ENCODE results near the gene LRRC2. TPM values are rescaled to one million over a fixed set of nuclear protein-coding genes. Genes with fewer than 3 reads are reported as not detected.
"Not testable (repeated sequence)": the region's sequence is repeated elsewhere in the genome, so short reads cannot be mapped to it uniquely, and the experiment has no call there.

LRRC2 gene
- polyA plus RNA-seq, 6 donors from 2014 or later = not detected

DNA sequence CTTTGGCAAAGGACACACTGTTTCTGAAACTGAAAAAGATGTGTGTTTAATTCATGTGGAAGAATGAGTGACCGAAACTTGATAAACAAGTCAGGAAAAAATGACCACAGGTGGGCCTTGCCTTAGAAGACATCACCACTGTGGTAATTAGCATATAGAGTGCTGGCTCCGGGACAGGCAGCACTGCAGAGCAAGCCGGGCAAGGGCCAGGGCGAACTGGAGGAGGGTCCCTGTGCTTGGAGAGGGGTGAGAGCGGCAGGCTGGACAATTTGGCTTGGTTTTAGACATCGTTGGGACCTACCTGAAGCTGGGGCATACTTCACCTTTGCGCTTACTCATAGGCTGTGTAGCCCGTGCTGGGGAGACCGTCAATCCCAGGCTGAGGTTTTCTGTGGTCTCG, 60.1 kb downstream of the LRRC2 start:
- Mint-ChIP-seq H3K27ac (no peak overlapping the region), H3K27me3 (peaks cover 0 to 8% (median 0%) of the 10 kb centered on the region in 3 donors), H3K9me3 (peaks cover 3 to 14% (median 10%) of the 10 kb centered on the region in 7 donors), H3K4me3 (no peak overlapping the region), H3K4me1 (peaks cover 17 to 29% (median 29%) of the 10 kb centered on the region in 3 donors), H3K36me3 (peaks cover 0 to 17% of the 10 kb centered on the region in 2 donors)
- no peak for ATAC-seq (ENCODE audit: low read depth in 2 of 2)
- no peak for DNase-seq

DNA sequence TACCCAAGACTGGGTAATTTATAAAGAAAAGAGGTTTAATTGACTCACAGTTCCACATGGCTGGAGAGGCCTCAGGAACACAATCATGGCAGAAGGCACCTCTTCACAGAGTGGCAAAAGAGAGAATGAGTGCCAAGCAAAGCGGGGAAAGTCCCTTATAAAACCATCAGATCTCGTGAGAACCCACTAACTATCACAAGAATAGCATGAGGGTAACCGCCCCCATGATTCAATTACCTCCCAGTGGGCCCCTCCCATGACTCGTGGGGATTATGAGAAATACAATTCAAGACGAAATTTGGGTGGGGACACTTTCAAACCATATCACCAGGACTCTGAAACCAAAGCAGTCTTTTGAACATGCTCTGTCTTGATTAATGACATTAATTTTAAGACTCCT, 61.3 kb downstream of the LRRC2 start:
- peaks cover 25 to 40% (median 33%) of the 10 kb centered on the region in 3 donors for H3K4me1 Mint-ChIP-seq
- H3K9me3 Mint-ChIP-seq = peaks cover 3 to 14% (median 10%) of the 10 kb centered on the region in 7 donors
- H3K27me3 Mint-ChIP-seq = peaks cover 0 to 8% (median under 1%) of the 10 kb centered on the region in 3 donors
- peak overlapping the region in 1 of 6 donors; percentile 28 for H3K27ac Mint-ChIP-seq
- ATAC-seq (ENCODE audit: low read depth in 2 of 2) = peak; percentile 61 to 65
- no peak overlapping the region for H3K4me3 Mint-ChIP-seq
- DNase-seq = peak; percentile 23
- H3K36me3 Mint-ChIP-seq = peaks cover 0 to 17% of the 10 kb centered on the region in 2 donors

DNA sequence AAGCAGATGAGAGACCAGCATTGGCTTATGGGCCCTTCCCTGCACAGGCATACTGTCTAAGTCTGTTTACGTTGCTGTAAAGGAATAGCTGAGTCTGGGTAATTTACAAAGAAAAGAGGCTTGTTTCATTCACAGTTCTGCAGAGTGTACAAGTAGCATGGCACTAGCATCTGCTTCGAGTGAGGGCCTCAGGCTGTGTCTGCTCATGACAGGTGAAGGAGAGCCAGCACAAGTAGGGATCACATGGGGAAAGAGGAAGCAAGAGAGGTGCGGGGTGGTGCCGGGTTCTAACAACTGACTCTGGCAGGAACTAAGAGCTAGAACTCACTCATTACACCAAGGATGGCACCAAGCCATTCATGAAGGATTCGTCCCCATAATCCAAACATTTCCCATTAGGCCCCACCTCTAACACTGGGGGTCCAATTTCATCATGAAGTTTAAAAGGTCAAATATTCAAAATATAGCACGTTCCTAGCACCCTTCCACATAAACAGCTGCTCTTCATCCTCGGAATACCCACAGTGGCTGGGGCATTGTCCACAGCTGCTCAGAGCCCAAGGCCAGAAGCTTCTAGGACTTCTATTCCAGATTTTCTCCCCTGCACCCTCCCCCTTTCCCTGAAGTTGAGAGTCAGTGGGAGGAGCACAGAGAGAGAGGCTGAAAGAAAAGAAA, 62.8 kb downstream of the LRRC2 start:
- Mint-ChIP-seq H3K27me3 (peaks cover 8 to 11% (median 10%) of the 10 kb centered on the region in 3 donors), H3K36me3 (peaks cover 0 to 17% of the 10 kb centered on the region in 2 donors), H3K9me3 (peaks cover 3 to 14% (median 10%) of the 10 kb centered on the region in 7 donors), H3K4me3 (peak overlapping the region in 1 of 8 donors; percentile 54), H3K27ac (peak overlapping the region in 2 of 6 donors; percentile 26 to 41), H3K4me1 (peaks cover 25 to 44% (median 33%) of the 10 kb centered on the region in 3 donors)
- ATAC-seq (ENCODE audit: low read depth in 2 of 2) (no peak), DNase-seq (no peak)

DNA sequence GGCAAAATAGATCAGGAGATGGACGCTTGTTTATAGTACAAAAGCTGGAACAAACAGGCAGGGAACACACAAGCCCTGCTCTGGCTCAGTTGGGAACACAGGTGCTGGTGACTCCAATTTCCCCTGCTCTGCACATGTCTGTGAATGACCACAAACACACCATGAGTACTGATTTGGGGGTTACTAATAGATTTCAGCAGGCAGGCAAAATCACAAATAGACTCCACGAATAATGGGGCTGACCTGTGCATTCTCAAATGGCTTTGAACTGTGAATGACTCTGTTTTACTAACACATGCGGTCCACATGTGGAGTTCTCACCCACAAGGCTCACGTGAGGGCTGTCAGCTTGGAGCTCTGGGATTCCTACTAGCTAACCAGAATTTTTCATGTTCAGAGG, 64.4 kb downstream of the LRRC2 start:
- no peak for ATAC-seq (ENCODE audit: low read depth in 2 of 2)
- H3K4me1 Mint-ChIP-seq = peaks cover 25 to 57% (median 44%) of the 10 kb centered on the region in 3 donors

DNA sequence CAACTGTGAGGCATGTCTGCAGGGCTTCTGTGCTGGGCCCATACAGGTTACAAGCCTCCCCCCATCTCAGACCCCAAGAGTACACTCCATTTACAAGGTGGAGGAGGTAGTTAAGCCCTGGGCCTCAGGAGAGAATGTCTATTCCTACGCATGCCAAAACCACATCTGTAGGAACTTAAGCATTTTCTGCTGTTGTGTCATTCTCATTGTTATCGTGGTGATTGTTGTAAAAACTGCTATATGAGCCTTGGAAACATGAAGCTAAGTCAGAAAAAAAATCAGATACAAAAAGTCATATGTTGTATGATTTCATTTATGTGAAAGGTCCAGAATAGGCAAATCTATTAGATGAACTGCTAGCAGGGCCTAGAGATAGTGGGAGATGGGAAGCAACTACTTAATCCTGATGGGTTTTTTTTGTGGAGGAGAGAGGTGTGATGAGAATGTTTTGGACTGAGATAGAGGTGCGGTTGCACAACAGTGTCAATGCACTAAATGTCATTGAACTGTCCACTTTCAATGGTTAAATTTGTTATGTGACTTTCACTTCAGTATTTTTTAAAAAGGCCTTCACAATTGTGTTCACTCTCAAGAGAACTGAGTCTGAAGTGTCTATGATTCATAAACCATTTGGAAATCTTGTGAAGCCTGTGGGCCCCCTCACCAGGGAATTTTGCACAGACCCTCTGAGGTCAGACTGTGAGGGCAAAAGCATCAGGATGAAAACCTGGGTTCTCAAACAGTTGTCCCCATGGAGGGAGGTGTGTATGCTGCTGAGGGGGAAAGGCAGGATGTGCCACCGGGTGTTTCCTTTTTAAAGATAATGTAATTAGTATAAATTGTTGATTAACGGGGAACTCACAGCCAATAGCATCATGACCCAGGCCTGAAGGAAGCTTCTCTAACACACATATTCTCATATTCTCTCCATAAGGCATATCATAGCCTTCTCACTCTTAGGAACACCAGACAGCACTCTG, 65.2 kb downstream of the LRRC2 start:
- Mint-ChIP-seq H3K4me3 (peak overlapping the region in 2 of 8 donors; percentile 9 to 39), H3K27me3 (peaks cover 10 to 24% (median 18%) of the 10 kb centered on the region in 3 donors), H3K9me3 (peaks cover 3 to 14% (median 10%) of the 10 kb centered on the region in 7 donors), H3K4me1 (peaks cover 25 to 60% (median 41%) of the 10 kb centered on the region in 3 donors), H3K36me3 (peaks cover 0 to 17% of the 10 kb centered on the region in 2 donors), H3K27ac (peak overlapping the region in 1 of 6 donors; percentile 3)
- peak; percentile 28 to 40 for ATAC-seq (ENCODE audit: low read depth in 2 of 2)
- DNase-seq = no peak

More for the DNA sequence above, 64.4 kb downstream of the LRRC2 start:
- Mint-ChIP-seq H3K4me3 (peak overlapping the region in 1 of 8 donors; percentile 39), H3K27ac (peak overlapping the region in 1 of 6 donors; percentile 10), H3K27me3 (peaks cover 9 to 24% (median 16%) of the 10 kb centered on the region in 3 donors), H3K36me3 (peaks cover 0 to 17% of the 10 kb centered on the region in 2 donors), H3K9me3 (peaks cover 3 to 14% (median 10%) of the 10 kb centered on the region in 7 donors)
- no peak for DNase-seq

DNA sequence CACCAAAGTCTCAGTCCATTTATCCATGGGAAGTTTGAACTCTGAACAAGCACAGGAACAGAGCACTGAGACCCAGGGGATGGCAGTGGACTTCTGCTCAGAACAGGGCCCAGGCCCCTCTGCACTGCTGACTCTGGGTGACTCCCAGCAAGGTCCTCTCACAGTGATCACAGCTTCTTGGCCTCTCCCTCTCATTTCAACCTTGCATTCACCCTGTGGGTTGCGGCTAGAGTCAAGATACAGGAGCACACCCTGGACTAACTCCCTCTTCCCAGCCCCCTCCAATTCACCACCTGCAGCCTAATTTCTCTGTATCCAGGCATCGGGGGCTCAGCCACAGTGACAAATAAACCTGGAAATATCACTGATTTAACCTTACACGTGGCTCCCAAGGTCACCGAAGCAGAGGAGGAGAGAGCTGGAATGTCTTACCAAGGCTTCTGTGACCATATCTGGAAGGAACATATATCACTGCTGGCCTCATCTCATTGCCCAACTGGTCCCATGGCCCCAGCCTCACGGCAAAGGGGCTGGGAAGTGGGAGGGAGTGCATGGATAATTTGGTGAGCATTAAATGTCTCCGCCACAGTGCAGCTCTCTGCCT, 67.1 kb downstream of the LRRC2 start:
- Mint-ChIP-seq H3K27ac (no peak overlapping the region), H3K9me3 (peaks cover 0 to 7% (median 3%) of the 10 kb centered on the region in 7 donors), H3K4me1 (peaks cover 25 to 49% (median 35%) of the 10 kb centered on the region in 3 donors), H3K36me3 (peaks cover 0 to 7% of the 10 kb centered on the region in 2 donors), H3K27me3 (peaks cover 10 to 24% (median 18%) of the 10 kb centered on the region in 3 donors), H3K4me3 (no peak overlapping the region)
- ATAC-seq (ENCODE audit: low read depth in 2 of 2) (no peak), DNase-seq (no peak)

DNA sequence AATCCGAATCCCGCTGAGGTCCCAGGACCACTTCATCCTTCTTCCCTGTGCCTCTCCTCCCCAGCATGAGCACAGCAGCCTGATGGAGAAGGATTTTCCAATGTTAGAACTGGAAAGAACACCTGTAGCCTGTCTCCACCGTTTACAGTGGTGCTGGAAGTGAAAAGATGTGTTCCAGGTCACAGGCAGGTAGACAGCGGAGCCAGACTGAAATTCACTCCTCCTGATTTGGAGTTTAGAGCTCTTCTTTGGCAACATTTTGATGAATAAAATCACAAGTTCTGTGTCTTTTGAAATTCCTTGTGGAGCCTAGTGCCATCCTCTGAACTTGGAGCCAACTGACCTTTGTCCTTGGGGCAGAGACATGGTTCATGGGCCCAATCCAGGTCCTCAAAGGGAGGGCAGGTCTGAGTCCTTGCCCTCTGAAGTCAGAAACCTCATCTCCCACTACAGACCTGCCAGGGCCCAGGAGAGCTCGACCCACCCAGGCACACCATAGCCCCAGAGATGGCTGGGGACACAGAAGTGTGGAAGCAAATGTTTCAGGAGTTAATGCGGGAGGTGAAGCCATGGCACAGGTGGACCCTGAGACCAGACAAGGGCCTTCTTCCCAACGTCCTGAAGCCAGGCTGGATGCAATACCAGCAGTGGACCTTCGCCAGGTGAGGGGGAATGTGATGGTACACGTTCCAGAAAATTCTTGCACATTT, 68.4 kb downstream of the LRRC2 start, which contains the start of gene RTP3:
Gene RTP3 (plus strand): TSS at position 421 of the 710 bp plus-strand sequence. CDS start 87 bp downstream, at position 508.
- Mint-ChIP-seq H3K27ac (peak within 1 kb of the TSS in 2 of 6 donors; percentile 33 to 35), H3K4me3 (peak within 1 kb of the TSS in 2 of 8 donors; percentile 29 to 56), H3K27me3 (peaks cover 10 to 24% (median 18%) of the 10 kb centered on the region in 3 donors), H3K4me1 (peaks cover 17 to 40% (median 23%) of the 10 kb centered on the region in 3 donors), H3K36me3 (no peaks in the 10 kb centered on the region), H3K9me3 (no peaks in the 10 kb centered on the region)
- DNase-seq (no peak), ATAC-seq (ENCODE audit: low read depth in 2 of 2) (no peak)

DNA sequence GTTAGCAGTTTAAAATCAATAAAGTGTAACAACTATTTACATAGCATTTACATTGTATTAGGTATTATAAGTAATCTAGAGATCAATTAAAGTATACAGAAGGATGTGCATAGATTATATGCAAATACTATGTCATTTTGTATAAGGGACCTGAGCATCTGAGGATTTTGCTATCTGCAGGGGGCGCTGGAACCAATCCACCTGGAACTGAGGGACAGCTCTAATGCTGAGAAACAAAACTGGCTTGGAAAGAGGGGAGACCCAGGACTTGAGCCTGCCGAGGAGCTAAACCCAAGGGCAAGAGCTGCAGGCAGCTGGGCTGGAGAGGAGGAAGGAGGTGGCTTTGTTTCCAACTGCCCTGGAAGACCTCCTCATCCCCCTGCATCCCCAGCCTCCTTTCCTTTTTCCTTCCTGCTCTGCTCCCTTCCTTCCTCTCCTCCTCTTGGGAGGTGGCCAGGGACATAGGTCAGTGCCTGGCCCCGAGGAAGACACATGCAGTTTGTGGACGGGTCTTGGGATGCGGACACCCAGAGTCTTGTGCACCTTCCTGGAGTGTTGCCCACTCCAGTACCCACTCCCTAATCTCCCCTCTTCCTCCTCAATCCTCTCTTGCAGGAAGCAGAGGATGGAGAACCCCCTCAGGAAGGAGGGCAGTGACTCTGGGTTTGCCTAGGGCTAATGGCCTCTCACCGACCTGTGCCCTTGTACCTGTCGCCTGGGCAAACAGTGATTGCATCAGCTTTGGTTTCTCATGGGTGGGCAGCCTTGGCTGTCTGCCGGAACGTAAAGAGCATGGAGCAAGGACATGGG, 69.2 kb downstream of the LRRC2 start:
- H3K36me3 Mint-ChIP-seq = no peaks in the 10 kb centered on the region
- H3K4me1 Mint-ChIP-seq = peaks cover 17 to 40% (median 22%) of the 10 kb centered on the region in 3 donors
- H3K27me3 Mint-ChIP-seq = peaks cover 13 to 24% (median 18%) of the 10 kb centered on the region in 3 donors
- no peaks in the 10 kb centered on the region for H3K9me3 Mint-ChIP-seq
- H3K4me3 Mint-ChIP-seq = peak overlapping the region in 2 of 8 donors; percentile 29 to 56
- peak overlapping the region in 1 of 6 donors; percentile 33 for H3K27ac Mint-ChIP-seq
- DNase-seq (peak; percentile 19), ATAC-seq (ENCODE audit: low read depth in 2 of 2) (peak; percentile 65 to 69)

DNA sequence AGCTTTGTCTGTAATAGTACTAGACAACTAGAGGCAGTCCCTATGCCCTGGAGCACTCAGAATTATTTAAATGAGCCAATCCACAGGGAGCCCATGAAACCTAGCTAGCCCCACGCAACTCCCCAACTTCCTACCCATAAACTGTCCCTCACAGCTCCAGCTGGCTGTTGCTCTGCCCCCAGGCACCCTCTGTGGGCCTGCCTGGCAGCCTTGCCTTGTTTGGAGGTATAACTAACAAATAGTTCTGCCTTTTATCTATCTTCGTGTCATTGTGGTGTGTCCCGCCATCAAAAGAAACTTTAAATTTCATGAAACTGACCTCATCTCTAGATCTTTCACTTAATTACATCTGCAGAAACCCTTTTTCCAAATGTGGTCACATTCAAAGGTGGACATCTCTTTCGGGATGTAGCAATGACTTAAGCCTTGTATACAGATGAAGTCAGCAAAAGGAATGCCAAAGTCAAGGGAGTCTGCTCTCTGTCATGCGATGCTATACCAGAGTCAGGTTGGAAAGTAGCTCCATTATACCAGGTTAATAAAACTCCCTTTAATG, 70.1 kb downstream of the LRRC2 start:
- Mint-ChIP-seq H3K9me3 (no peaks in the 10 kb centered on the region), H3K4me1 (peaks cover 9 to 31% (median 17%) of the 10 kb centered on the region in 3 donors), H3K27ac (peak overlapping the region in 1 of 6 donors; percentile 82), H3K27me3 (peaks cover 13 to 25% (median 24%) of the 10 kb centered on the region in 3 donors), H3K36me3 (no peaks in the 10 kb centered on the region), H3K4me3 (no peak overlapping the region)
- no peak for ATAC-seq (ENCODE audit: low read depth in 2 of 2)
- no peak for DNase-seq

DNA sequence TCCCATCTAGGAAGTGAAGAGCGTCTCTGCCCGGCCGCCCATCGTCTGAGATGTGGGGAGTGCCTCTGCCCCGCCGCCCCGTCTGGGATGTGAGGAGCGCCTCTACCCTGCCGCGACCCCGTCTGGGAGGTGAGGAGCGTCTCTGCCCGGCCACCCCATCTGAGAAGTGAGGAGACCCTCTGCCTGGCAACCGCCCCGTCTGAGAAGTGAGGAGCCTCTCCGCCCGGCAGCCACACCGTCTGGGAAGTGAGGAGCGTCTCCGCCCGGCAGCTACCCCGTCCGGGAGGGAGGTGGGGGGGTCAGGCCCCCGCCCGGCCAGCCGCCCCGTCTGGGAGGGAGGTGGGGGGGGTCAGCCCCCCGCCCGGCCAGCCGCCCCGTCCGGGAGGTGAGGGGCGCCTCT, 71.6 kb downstream of the LRRC2 start:
- not testable (repeated sequence) for DNase-seq; H3K4me3 Mint-ChIP-seq; H3K36me3 Mint-ChIP-seq; H3K27ac Mint-ChIP-seq; H3K9me3 Mint-ChIP-seq; ATAC-seq (ENCODE audit: low read depth in 2 of 2)
- Mint-ChIP-seq H3K27me3 (peaks cover 11 to 23% (median 20%) of the 10 kb centered on the region in 3 donors), H3K4me1 (peaks cover 0 to 18% (median 13%) of the 10 kb centered on the region in 3 donors)

DNA sequence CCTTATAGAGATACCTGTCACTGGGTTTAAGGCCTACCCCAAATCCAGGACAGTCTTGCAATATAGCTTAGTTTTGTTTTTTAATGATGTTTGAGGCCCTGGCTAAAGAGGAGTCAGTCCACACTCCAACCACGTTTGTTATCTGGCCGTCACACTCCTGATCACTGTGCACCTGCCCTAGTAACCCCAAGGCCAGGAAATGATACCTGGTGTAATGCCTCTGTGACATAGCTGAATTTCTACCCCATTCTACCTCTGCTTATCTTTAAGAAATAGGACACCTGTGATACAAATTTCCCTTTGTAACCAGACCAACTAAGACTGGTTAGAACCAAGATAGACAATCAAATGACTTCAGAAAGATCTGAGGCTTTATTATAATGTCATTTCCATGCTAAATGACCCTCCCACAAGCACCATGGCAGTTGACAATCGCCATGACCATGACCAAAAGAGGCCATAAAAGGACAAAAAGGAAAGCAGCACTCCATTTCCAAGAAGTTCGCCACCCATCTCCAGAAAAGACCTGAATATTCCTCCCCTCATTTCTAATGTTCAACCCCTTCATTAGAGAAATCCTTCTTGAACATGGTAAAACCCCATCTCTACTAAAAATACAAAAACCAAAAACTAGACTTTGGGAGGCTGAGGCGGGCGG, 73.1 kb downstream of the LRRC2 start:
- H3K9me3 Mint-ChIP-seq = no peaks in the 10 kb centered on the region
- ATAC-seq (ENCODE audit: low read depth in 2 of 2) = no peak
- peaks cover 10 to 15% (median 14%) of the 10 kb centered on the region in 3 donors for H3K27me3 Mint-ChIP-seq
- H3K4me3 Mint-ChIP-seq = no peak overlapping the region
- H3K4me1 Mint-ChIP-seq = peaks cover 6 to 26% (median 18%) of the 10 kb centered on the region in 3 donors
- no peak for DNase-seq
- no peak overlapping the region for H3K27ac Mint-ChIP-seq
- H3K36me3 Mint-ChIP-seq = no peaks in the 10 kb centered on the region

Measured in naive B cell (primary cell).